B cell (primary cell): ENCODE measurements around the gene PPP1R9A. TPM values are rescaled to one million over a fixed set of nuclear protein-coding genes. Genes with fewer than 3 reads are reported as not detected.

Source experiments
- ATAC-seq: fragments of 200-7000 bp; cut with Tn5 transposase; one replicate; pipeline ENCODE4 v1.10.0; 2021; ENCODE audit warnings: low read depth, mild to moderate bottlenecking, moderate number of reproducible peaks, moderate library complexity
- CTCF ChIA-PET: fragments of 350-600 bp; sonication (Branson Sonifier 250); formaldehyde crosslinking; loops from one replicate; lab custom pipeline; 2021; ENCODE audit warnings: antibody characterized with exemption, inconsistent platforms; lab: Charles Lee
- POLR2A ChIA-PET: fragments of 350-600 bp; sonication (Branson Sonifier 250); formaldehyde crosslinking; loops from one replicate; lab custom pipeline; 2021; ENCODE audit warnings: antibody characterized with exemption; lab: Charles Lee
- DNase-seq: peaks from one replicate; pipeline ENCODE4 v3.0.0; 2013
- H2AFZ ChIP-seq: 2 replicates; pipeline ENCODE4 v1.6.1; 2012; ENCODE audit warnings: mild to moderate bottlenecking, low read depth, low read length; ENCODE audit not compliant: insufficient read depth, poor library complexity, severe bottlenecking
- H3K27ac ChIP-seq, 2 donors: 1 replicate in 1 of 2; 2 replicates in 1 of 2; pipeline ENCODE4 v1.5.1; 2012 to 2013; ENCODE audit warnings: low read length in 2 of 2, mild to moderate bottlenecking in 2 of 2, moderate library complexity in 1 of 2
- H3K27me3 ChIP-seq, 4 experiments: fragments of 200-600 bp in 1 of 4; sonication (generic) in 1 of 4; replicated peaks in 1 of 4; 1 replicate in 2 of 4; 2 replicates in 2 of 4; pipeline versions ENCODE4 v1.6.1 to v1.7.0; 2013 to 2016; ENCODE audit warnings: low read length in 3 of 4, mild to moderate bottlenecking in 2 of 4, mixed read lengths in 1 of 4, moderate library complexity in 1 of 4; ENCODE audit not compliant: insufficient read depth in 4 of 4, control insufficient read depth in 3 of 4; ENCODE audit errors: control extremely low read depth in 1 of 4
- H3K36me3 ChIP-seq, 2 experiments: replicated peaks in 1 of 2; 1 replicate in 1 of 2; 2 replicates in 1 of 2; pipeline versions ENCODE4 v1.6.1 to v1.7.1; 2013; ENCODE audit warnings: low read length in 1 of 2; ENCODE audit not compliant: insufficient read depth in 2 of 2, control insufficient read depth in 1 of 2; ENCODE audit errors: control extremely low read depth in 1 of 2, extremely low read depth in 1 of 2
- H3K4me1 ChIP-seq, 2 donors: fragments of 200-600 bp in 1 of 2; sonication (generic) in 1 of 2; 1 replicate in 1 of 2; 2 replicates in 1 of 2; pipeline versions ENCODE4 v1.5.1 to v1.6.1; 2013 to 2017; ENCODE audit warnings: low read length in 2 of 2; ENCODE audit not compliant: control insufficient read depth in 2 of 2, insufficient read depth in 2 of 2
- H3K4me2 ChIP-seq: replicated peaks from 2 replicates; pipeline ENCODE3; 2012; ENCODE audit warnings: mild to moderate bottlenecking, low read depth, low read length; ENCODE audit not compliant: poor library complexity, severe bottlenecking
- H3K4me3 ChIP-seq, 5 experiments: fragments of 200-600 bp in 1 of 5; sonication (generic) in 1 of 5; 1 replicate in 3 of 5; 2 replicates in 2 of 5; pipeline versions ENCODE4 v1.5.1 to v1.7.0; 2011 to 2016; ENCODE audit warnings: low read length in 4 of 5, mild to moderate bottlenecking in 4 of 5, low read depth in 2 of 5, control low read depth in 1 of 5, moderate library complexity in 1 of 5; ENCODE audit not compliant: insufficient read depth in 1 of 5; ENCODE audit errors: control extremely low read depth in 1 of 5, extremely low read depth in 1 of 5
- H3K79me2 ChIP-seq: fragments of 200-600 bp; sonication (generic); one replicate; pipeline ENCODE4 v1.6.0; 2016; ENCODE audit warnings: low read length; ENCODE audit not compliant: control insufficient read depth, insufficient read depth
- H3K9ac ChIP-seq: fragments of 200-600 bp; sonication (generic); 2 replicates; pipeline ENCODE4 v1.6.1; 2017; ENCODE audit warnings: mild to moderate bottlenecking, low read length, moderate library complexity
- H3K9me3 ChIP-seq, 3 donors: one replicate each; pipeline versions ENCODE4 v1.6.1 to v1.7.1; 2013; ENCODE audit warnings: low read length in 2 of 3; ENCODE audit not compliant: control insufficient read depth in 2 of 3, insufficient read depth in 1 of 3; ENCODE audit errors: control extremely low read depth in 1 of 3
- H4K20me1 ChIP-seq: 2 replicates; pipeline ENCODE4 v1.6.0; 2012; ENCODE audit warnings: mild to moderate bottlenecking, low read length; ENCODE audit not compliant: insufficient read depth, control insufficient read depth, poor library complexity, severe bottlenecking
- H3K27ac Mint-ChIP-seq: one replicate; pipeline ENCODE4 v1.8.0; 2021; ENCODE audit warnings: mixed read lengths
- H3K27me3 Mint-ChIP-seq: one replicate; pipeline ENCODE4 v1.8.0; 2021; ENCODE audit warnings: mixed read lengths
- H3K4me1 Mint-ChIP-seq: one replicate; pipeline ENCODE4 v1.8.0; 2021; ENCODE audit warnings: mixed read lengths
- H3K4me3 Mint-ChIP-seq: one replicate; pipeline ENCODE4 v1.8.0; 2021; ENCODE audit warnings: mixed read lengths
- H3K9me3 Mint-ChIP-seq: one replicate; pipeline ENCODE4 v1.8.0; 2022; ENCODE audit warnings: mixed read lengths; ENCODE audit not compliant: insufficient read depth
- EZH2 ChIP-seq: IDR thresholded peaks from 2 replicates; pipeline ENCODE4 v1.6.1; 2012; ENCODE audit warnings: borderline replicate concordance, low read depth, mild to moderate bottlenecking, moderate library complexity, low read length; ENCODE audit not compliant: insufficient read depth, poor library complexity, severe bottlenecking
- WGBS: methylation state at CpG from one replicate; pipeline ENCODE4 v1.1.5; 2013; ENCODE audit warnings: missing lambda C conversion rate; ENCODE audit not compliant: insufficient coverage; 5-methylcytosine and 5-hydroxymethylcytosine counted together
- intact Hi-C: fragments of 100-400 bp; cut with micrococcal nuclease; formaldehyde crosslinking; loops from one replicate; pipeline ENCODE4 v1.10.0; 2022
- polyA plus RNA-seq: library from polyadenylated mRNA; depleted of rRNA; stranded (reverse); fragments of >200 nt; gene quantifications from 2 replicates; pipeline ENCODE4 v1.2.3, GENCODE V29; 2012
- total RNA-seq, 2 donors: library from RNA; stranded (reverse); fragments of 120-200 nt in 1 of 2; gene quantifications; 1 replicate in 1 of 2; 2 replicates in 1 of 2; pipeline versions ENCODE4 v1.2.3 to v1.2.4, GENCODE V29; 2013 to 2022
- TF ChIP-seq, protein P1 (sequence below): fragments of 200-600 bp; IDR thresholded peaks from one replicate; pipeline ENCODE4 v1.8.0; 2022; ENCODE audit warnings: antibody characterized with exemption, mild to moderate bottlenecking

Gene PPP1R9A
- total and polyA plus RNA-seq, 2 donors (not counting 1 experiment from before 2014, with no cell fraction given) = 1.1 to 4.8 TPM

DNA sequence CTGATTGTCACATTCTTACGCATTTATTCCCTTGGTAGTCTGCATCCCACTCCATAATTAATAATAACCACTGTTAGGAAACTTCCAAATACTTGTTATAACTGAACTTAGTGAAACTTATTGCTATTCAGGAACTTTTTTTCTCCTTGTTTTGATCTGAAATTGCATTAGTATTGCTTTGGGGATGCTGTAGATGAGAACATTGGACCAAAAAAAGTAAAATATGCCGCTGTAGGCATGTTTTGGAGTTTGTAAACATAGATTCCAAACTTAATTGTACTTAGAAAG, 1.7 kb downstream of the PPP1R9A start:
- Histone ChIP-seq H3K9ac (no peak overlapping the region), H3K4me1 (peaks cover 14 to 17% of the 10 kb centered on the region in 2 donors), H3K4me3 (peak overlapping the region in 1 of 5 experiments; percentile 61), H3K27me3 (peaks cover 0 to 28% (median 15%) of the 10 kb centered on the region in 4 experiments), H3K9me3 (peaks cover 0 to 4% (median 0%) of the 10 kb centered on the region in 3 donors), H2AFZ (no peak overlapping the region), H4K20me1 (no peaks in the 10 kb centered on the region), H3K79me2 (no peaks in the 10 kb centered on the region), H3K27ac (no peak overlapping the region), H3K4me2 (peak overlapping the region; percentile 71), H3K36me3 (no peaks in the 10 kb centered on the region)
- DNase-seq (no peak), ATAC-seq (no peak)
- Mint-ChIP-seq H3K9me3 (no peaks in the 10 kb centered on the region), H3K27ac (no peak overlapping the region), H3K4me1 (peaks cover 16% of the 10 kb centered on the region), H3K27me3 (peaks cover 43% of the 10 kb centered on the region), H3K4me3 (peak overlapping the region; percentile 75)
- intact Hi-C loops = no loop called here
- no CpG with 5 or more reads among the region's 2 CpGs for WGBS
- no peak for TF ChIP-seq EZH2
- TF ChIP-seq, protein P1, sequence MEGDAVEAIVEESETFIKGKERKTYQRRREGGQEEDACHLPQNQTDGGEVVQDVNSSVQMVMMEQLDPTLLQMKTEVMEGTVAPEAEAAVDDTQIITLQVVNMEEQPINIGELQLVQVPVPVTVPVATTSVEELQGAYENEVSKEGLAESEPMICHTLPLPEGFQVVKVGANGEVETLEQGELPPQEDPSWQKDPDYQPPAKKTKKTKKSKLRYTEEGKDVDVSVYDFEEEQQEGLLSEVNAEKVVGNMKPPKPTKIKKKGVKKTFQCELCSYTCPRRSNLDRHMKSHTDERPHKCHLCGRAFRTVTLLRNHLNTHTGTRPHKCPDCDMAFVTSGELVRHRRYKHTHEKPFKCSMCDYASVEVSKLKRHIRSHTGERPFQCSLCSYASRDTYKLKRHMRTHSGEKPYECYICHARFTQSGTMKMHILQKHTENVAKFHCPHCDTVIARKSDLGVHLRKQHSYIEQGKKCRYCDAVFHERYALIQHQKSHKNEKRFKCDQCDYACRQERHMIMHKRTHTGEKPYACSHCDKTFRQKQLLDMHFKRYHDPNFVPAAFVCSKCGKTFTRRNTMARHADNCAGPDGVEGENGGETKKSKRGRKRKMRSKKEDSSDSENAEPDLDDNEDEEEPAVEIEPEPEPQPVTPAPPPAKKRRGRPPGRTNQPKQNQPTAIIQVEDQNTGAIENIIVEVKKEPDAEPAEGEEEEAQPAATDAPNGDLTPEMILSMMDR = no peak
- ChIA-PET POLR2A (no interaction called here), CTCF (no interaction called here)

DNA sequence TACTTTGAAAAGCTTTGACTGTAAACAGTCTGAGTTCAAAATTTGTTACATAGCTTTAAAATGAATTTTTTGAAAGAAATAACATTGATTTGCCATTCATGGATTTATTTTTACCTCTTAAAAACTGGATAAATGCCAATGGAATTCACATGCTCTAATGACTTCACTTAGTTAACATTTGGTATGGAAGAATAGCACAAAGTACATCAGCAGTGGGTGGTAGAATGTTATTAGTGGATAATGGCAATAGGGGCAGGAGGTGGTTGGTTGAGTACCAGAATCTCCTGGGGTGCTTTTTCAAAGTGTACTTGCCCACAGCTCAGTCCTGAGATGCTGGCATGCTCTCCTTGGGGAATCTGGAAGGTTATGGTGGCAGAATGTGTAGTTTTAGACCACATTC, 4.7 kb downstream of the PPP1R9A start:
- no peak overlapping the region for H3K27ac Mint-ChIP-seq
- H2AFZ ChIP-seq = no peak overlapping the region
- H3K27me3 Mint-ChIP-seq = peaks cover 37% of the 10 kb centered on the region
- H3K4me3 Mint-ChIP-seq = no peak overlapping the region
- H3K9ac ChIP-seq = no peak overlapping the region
- no peaks in the 10 kb centered on the region for H3K79me2 ChIP-seq
- TF ChIP-seq, protein P1 = no peak
- TF ChIP-seq EZH2 = no peak
- CTCF ChIA-PET = no interaction called here
- H3K27ac ChIP-seq = no peak overlapping the region
- H3K4me1 ChIP-seq = peaks cover 14 to 16% of the 10 kb centered on the region in 2 donors
- intact Hi-C loops = no loop called here
- peaks cover 14% of the 10 kb centered on the region for H3K4me1 Mint-ChIP-seq
- DNase-seq (no peak), ATAC-seq (no peak)
- no peak overlapping the region for H3K4me2 ChIP-seq
- POLR2A ChIA-PET = no interaction called here
- no peaks in the 10 kb centered on the region for H4K20me1 ChIP-seq
- H3K36me3 ChIP-seq = no peaks in the 10 kb centered on the region
- no peak overlapping the region for H3K4me3 ChIP-seq
- H3K9me3 ChIP-seq = peaks cover 0 to 3% (median 0%) of the 10 kb centered on the region in 3 donors
- H3K27me3 ChIP-seq = peaks cover 0 to 26% (median 14%) of the 10 kb centered on the region in 4 experiments
- H3K9me3 Mint-ChIP-seq = no peaks in the 10 kb centered on the region
